H1 (cell line): Measurements from ENCODE around the gene SEMA4F. TPM values are rescaled to one million over a fixed set of nuclear protein-coding genes. Genes with fewer than 3 reads are reported as not detected.

Experiments
- CTCF ChIA-PET: fragments of 300-600 bp; sonication (Branson Sonifier 250); formaldehyde crosslinking; loops from one replicate; lab custom pipeline; 2021; ENCODE audit not compliant: partially characterized antibody; lab: Charles Lee
- POLR2A ChIA-PET: fragments of 300-600 bp; sonication (Branson Sonifier 250); formaldehyde crosslinking; loops from one replicate; lab custom pipeline; 2021; ENCODE audit warnings: inconsistent platforms; ENCODE audit not compliant: partially characterized antibody; lab: Charles Lee
- DNase-seq, 2 experiments: peaks; one replicate each; pipeline versions ENCODE4 v3.0.0 to v3.0.0-alpha.2; 2010 to 2022; ENCODE audit warnings: low spot score in 2 of 2, low read depth in 1 of 2, mixed read lengths in 1 of 2
- FAIRE-seq: peaks from 2 replicates; lab custom pipeline; 2011; peaks lifted over from hg19 to GRCh38; lab: Jason Lieb, UNC
- H2AFZ ChIP-seq: 2 replicates; pipeline ENCODE4 v1.8.1; 2012; ENCODE audit warnings: low read length, inconsistent platforms
- H2AK5ac ChIP-seq: 2 replicates; pipeline ENCODE4 v1.6.1; 2013; ENCODE audit warnings: low read depth, low read length
- H2BK120ac ChIP-seq: replicated peaks from 2 replicates; pipeline ENCODE3; 2013; ENCODE audit warnings: low read depth, low read length, inconsistent platforms
- H2BK12ac ChIP-seq: 2 replicates; pipeline ENCODE4 v1.6.1; 2013; ENCODE audit warnings: low read depth, low read length
- H2BK15ac ChIP-seq: 2 replicates; pipeline ENCODE4 v1.6.1; 2013; ENCODE audit warnings: low read length
- H2BK20ac ChIP-seq: 2 replicates; pipeline ENCODE4 v1.6.1; 2013; ENCODE audit warnings: low read length
- H2BK5ac ChIP-seq: 2 replicates; pipeline ENCODE4 v1.6.1; 2013; ENCODE audit warnings: low read depth, low read length
- H3K14ac ChIP-seq: 2 replicates; pipeline ENCODE4 v1.6.1; 2013; ENCODE audit warnings: inconsistent platforms; ENCODE audit not compliant: insufficient read length
- H3K18ac ChIP-seq: 2 replicates; pipeline ENCODE4 v1.6.1; 2013; ENCODE audit warnings: low read length; ENCODE audit errors: extremely low read depth
- H3K23ac ChIP-seq: 2 replicates; pipeline ENCODE4 v1.6.1; 2013; ENCODE audit warnings: inconsistent platforms; ENCODE audit not compliant: insufficient read length
- H3K23me2 ChIP-seq: 2 replicates; pipeline ENCODE4 v1.6.1; 2013; ENCODE audit warnings: low read depth, low read length
- H3K27ac ChIP-seq: 2 replicates; pipeline ENCODE4 v1.6.1; 2011; ENCODE audit warnings: low read depth, low read length, inconsistent platforms
- H3K27me3 ChIP-seq, 4 experiments: replicated peaks in 1 of 4; 1 replicate in 1 of 4; 2 replicates in 3 of 4; pipeline versions ENCODE4 v1.6.1 to v1.8.1; 2011 to 2013; ENCODE audit warnings: low read length in 3 of 4, mild to moderate bottlenecking in 3 of 4, inconsistent platforms in 2 of 4, mixed read lengths in 2 of 4, moderate library complexity in 1 of 4; ENCODE audit not compliant: control insufficient read depth in 3 of 4, insufficient read depth in 3 of 4; ENCODE audit errors: extremely low read depth in 1 of 4
- H3K36me3 ChIP-seq, 4 experiments: 2 replicates each; pipeline versions ENCODE4 v1.6.1 to v1.8.1; 2011 to 2013; ENCODE audit warnings: mild to moderate bottlenecking in 4 of 4, low read length in 3 of 4, moderate library complexity in 2 of 4, control low read depth in 1 of 4, inconsistent platforms in 1 of 4; ENCODE audit not compliant: insufficient read depth in 4 of 4, control insufficient read depth in 2 of 4
- H3K4ac ChIP-seq: replicated peaks from 2 replicates; pipeline ENCODE3; 2013; ENCODE audit warnings: low read length, low read depth, mixed read lengths, inconsistent platforms; ENCODE audit not compliant: insufficient read length
- H3K4me1 ChIP-seq, 4 experiments: replicated peaks in 1 of 4; 1 replicate in 1 of 4; 2 replicates in 3 of 4; pipeline versions ENCODE4 v1.6.1 to v1.8.1; 2011 to 2013; ENCODE audit warnings: low read length in 3 of 4, inconsistent platforms in 2 of 4, mixed read lengths in 1 of 4; ENCODE audit not compliant: insufficient read depth in 4 of 4, control insufficient read depth in 3 of 4
- H3K4me2 ChIP-seq, 2 experiments: 2 replicates each; pipeline versions ENCODE4 v1.6.1 to v1.8.1; 2011 to 2013; ENCODE audit warnings: low read depth in 2 of 2, low read length in 2 of 2, control low read depth in 1 of 2, inconsistent platforms in 1 of 2, mild to moderate bottlenecking in 1 of 2; ENCODE audit not compliant: insufficient read depth in 1 of 2
- H3K4me3 ChIP-seq, 4 experiments: fragments of 200-600, 300-600 bp in 1 of 4; sonication (generic), shearing (Covaris generic), sonication (Bioruptor Twin) in 1 of 4; 2 replicates each; pipeline versions ENCODE4 v1.5.1 to v1.8.1; 2011 to 2016; ENCODE audit warnings: low read length in 4 of 4, low read depth in 3 of 4, control low read depth in 2 of 4, inconsistent platforms in 2 of 4, mild to moderate bottlenecking in 2 of 4, mixed read lengths in 1 of 4, moderate library complexity in 1 of 4; ENCODE audit not compliant: insufficient read depth in 2 of 4; ENCODE audit errors: extremely low read depth in 1 of 4
- H3K56ac ChIP-seq: replicated peaks from 2 replicates; pipeline ENCODE3; 2013; ENCODE audit warnings: low read depth, mild to moderate bottlenecking, mixed read lengths, low read length, inconsistent platforms; ENCODE audit not compliant: insufficient read length
- H3K79me1 ChIP-seq: 2 replicates; pipeline ENCODE4 v1.6.1; 2013; ENCODE audit warnings: low read depth, low read length, control low read depth
- H3K79me2 ChIP-seq, 2 experiments: 2 replicates each; pipeline versions ENCODE4 v1.6.1 to v1.8.1; 2012 to 2013; ENCODE audit warnings: low read length in 2 of 2, mild to moderate bottlenecking in 2 of 2, inconsistent platforms in 1 of 2; ENCODE audit not compliant: insufficient read depth in 2 of 2, control insufficient read depth in 1 of 2
- H3K9ac ChIP-seq, 4 experiments: replicated peaks in 1 of 4; 1 replicate in 1 of 4; 2 replicates in 3 of 4; pipeline versions ENCODE4 v1.6.1 to v1.8.1; 2011 to 2013; ENCODE audit warnings: low read depth in 3 of 4, low read length in 3 of 4, control low read depth in 2 of 4, mild to moderate bottlenecking in 2 of 4, moderate library complexity in 2 of 4, inconsistent platforms in 1 of 4; ENCODE audit errors: extremely low read depth in 1 of 4
- H3K9me3 ChIP-seq, 2 experiments: 2 replicates each; pipeline versions ENCODE4 v1.6.1 to v1.8.1; 2012 to 2013; ENCODE audit warnings: mild to moderate bottlenecking in 2 of 2, moderate library complexity in 2 of 2, control low read depth in 1 of 2, inconsistent platforms in 1 of 2, low read depth in 1 of 2, low read length in 1 of 2, mixed read lengths in 1 of 2; ENCODE audit not compliant: insufficient read depth in 2 of 2
- H4K20me1 ChIP-seq, 2 experiments: replicated peaks in 1 of 2; 2 replicates each; pipeline versions ENCODE3 to v1.8.1; 2011 to 2013; ENCODE audit warnings: inconsistent platforms in 2 of 2, low read length in 2 of 2, mild to moderate bottlenecking in 1 of 2; ENCODE audit not compliant: insufficient read depth in 2 of 2, control insufficient read depth in 1 of 2
- H4K5ac ChIP-seq: 2 replicates; pipeline ENCODE4 v1.6.1; 2013; ENCODE audit warnings: low read length, low read depth, mixed read lengths, inconsistent platforms; ENCODE audit not compliant: insufficient read length
- H4K8ac ChIP-seq: 2 replicates; pipeline ENCODE4 v1.8.0; 2013; ENCODE audit warnings: mild to moderate bottlenecking, moderate library complexity, low read length, inconsistent platforms; ENCODE audit not compliant: insufficient read depth; ENCODE audit errors: extremely low read depth
- H4K91ac ChIP-seq: replicated peaks from 2 replicates; pipeline ENCODE3; 2013; ENCODE audit warnings: low read length, mixed read lengths, inconsistent platforms; ENCODE audit not compliant: insufficient read length
- CHD2 ChIP-seq: IDR thresholded peaks from 2 replicates; pipeline ENCODE4 v1.6.1; 2012; ENCODE audit warnings: low read length, improper control_type of control experiment
- EGR1 ChIP-seq: IDR thresholded peaks from 2 replicates; pipeline ENCODE4 v1.6.1; 2011; ENCODE audit warnings: low read depth, low read length, borderline replicate concordance
- FOSL1 ChIP-seq: IDR thresholded peaks from 2 replicates; pipeline ENCODE4 v1.6.1; 2011; ENCODE audit warnings: mild to moderate bottlenecking, low read depth, low read length, moderate library complexity; ENCODE audit not compliant: insufficient read depth
- JUND ChIP-seq: IDR thresholded peaks from 2 replicates; pipeline ENCODE4 v1.6.1; 2011; ENCODE audit warnings: mild to moderate bottlenecking, improper control_type of control experiment, low read length
- KDM1A ChIP-seq: fragments of 200-600, 300-600 bp; sonication (generic); IDR thresholded peaks from 2 replicates; pipeline ENCODE4 v1.7.1; 2016; ENCODE audit warnings: mild to moderate bottlenecking, low read length, borderline replicate concordance
- NANOG ChIP-seq: IDR thresholded peaks from 2 replicates; pipeline ENCODE4 v1.6.1; 2011; ENCODE audit warnings: low read length, low read depth, mild to moderate bottlenecking, inconsistent platforms; ENCODE audit not compliant: insufficient read depth, poor library complexity, severe bottlenecking
- RAD21 ChIP-seq, 2 experiments: IDR thresholded peaks in 1 of 2; conservative IDR thresholded peaks in 1 of 2; 2 replicates each; pipeline ENCODE4 v1.6.1; 2011; ENCODE audit warnings: low read depth in 2 of 2, low read length in 2 of 2, improper control_type of control experiment in 1 of 2, inconsistent platforms in 1 of 2, mild to moderate bottlenecking in 1 of 2, moderate library complexity in 1 of 2
- SIRT6 ChIP-seq: IDR thresholded peaks from one replicate; pipeline ENCODE4 v1.7.1; 2012; ENCODE audit warnings: low read length, inconsistent platforms
- TAF7 ChIP-seq: optimal IDR thresholded peaks from 2 replicates; pipeline ENCODE3; 2011; ENCODE audit warnings: low read depth, mild to moderate bottlenecking, inconsistent platforms, low read length, moderate library complexity, borderline replicate concordance
- TEAD4 ChIP-seq: IDR thresholded peaks from 2 replicates; pipeline ENCODE4 v1.6.1; 2012; ENCODE audit warnings: low read depth, low read length, inconsistent platforms, mixed read lengths
- USF2 ChIP-seq: IDR thresholded peaks from 2 replicates; pipeline ENCODE4 v1.6.1; 2011; ENCODE audit warnings: low read length, improper control_type of control experiment
- ZNF274 ChIP-seq: IDR thresholded peaks from 2 replicates; pipeline ENCODE4 v1.7.0; 2012; ENCODE audit warnings: low read length, borderline replicate concordance; ENCODE audit errors: extremely low read depth
- WGBS, 2 experiments: shearing (Covaris generic) in 1 of 2; methylation state at CpG; one replicate each; pipeline versions ENCODE4 v1.1.6 to v1.1.7; 2013 to 2015; ENCODE audit warnings: low lambda C conversion rate in 2 of 2, mixed read lengths in 2 of 2, inconsistent platforms in 1 of 2, low coverage in 1 of 2, missing lambda C conversion rate in 1 of 2; ENCODE audit not compliant: insufficient replicate concordance in 2 of 2, insufficient coverage in 1 of 2, insufficient read length in 1 of 2; ENCODE audit errors: extremely low coverage in 1 of 2, missing lambda C conversion rate in 1 of 2; 5-methylcytosine and 5-hydroxymethylcytosine counted together
- polyA plus RNA-seq, 7 experiments: library from polyadenylated mRNA; depleted of rRNA in 3 of 7; stranded (reverse) in 5 of 7; unstranded in 2 of 7; fragments of >200 nt in 5 of 7; fragments of 200-250 nt in 2 of 7; gene quantifications; 1 replicate in 5 of 7; 2 replicates in 1 of 7; 4 replicates in 1 of 7; pipeline versions ENCODE4 v1.2.1 to v1.2.3, GENCODE V29; 2011 to 2013; ENCODE audit warnings: missing spikeins in 2 of 7, mixed read lengths in 2 of 7
- total RNA-seq: library from RNA; stranded (reverse); fragmentation: NEBNext Ultra II Directional; extraction: Animal tissue kit (Norgen Biotek cat#: 25700); gene quantifications from 2 replicates; pipeline ENCODE4 v1.2.1, GENCODE V29; 2021

The SEMA4F gene
- total and polyA plus RNA-seq, 2 of the 8 experiments (the other 6 are each of a cell fraction or from before 2014, with no cell fraction given), result 3.3 to 3.4 TPM

- DNase-seq (no peak), FAIRE-seq (no peak)
- Histone ChIP-seq H3K4me2 (no peak overlapping the region), H3K23me2 (no peaks in the 10 kb centered on the region), H3K4me1 (no peaks in the 10 kb centered on the region; a peak in 2 of 7 replicates), H2AK5ac (no peak overlapping the region), H3K79me2 (no peaks in the 10 kb centered on the region), H3K18ac (no peak overlapping the region), H3K79me1 (no peaks in the 10 kb centered on the region), H4K20me1 (no peaks in the 10 kb centered on the region), H2BK15ac (no peak overlapping the region), H3K27ac (no peak overlapping the region), H2BK120ac (no peak overlapping the region), H4K5ac (no peak overlapping the region), H3K9me3 (no peaks in the 10 kb centered on the region), H3K4ac (no peak overlapping the region), H3K56ac (no peak overlapping the region), H3K14ac (no peak overlapping the region), H3K23ac (no peak overlapping the region), H2AFZ (no peak overlapping the region), H2BK12ac (no peak overlapping the region), H3K27me3 (no peaks in the 10 kb centered on the region), H4K8ac (no peak overlapping the region), H3K4me3 (no peak overlapping the region), H3K36me3 (no peaks in the 10 kb centered on the region), H2BK20ac (no peak overlapping the region), H4K91ac (no peak overlapping the region), H3K9ac (no peak overlapping the region), H2BK5ac (no peak overlapping the region)
- WGBS, 2 experiments, result 85% methylated on average over 4 of the region's 4 CpGs; no CpG with 5 or more reads in 1 of the 2 experiments
- CTCF ChIA-PET, result interaction anchor here (0.8 to 7.5 kb wide), 9 partner anchors 8 to 177 kb away, joined by 3 to 64 read pairs (median 5); no protein-coding TSS in a partner anchor
- POLR2A ChIA-PET, result no interaction called here
- TF ChIP-seq CHD2 (no peak), FOSL1 (no peak), NANOG (no peak), EGR1 (no peak), TAF7 (no peak), ZNF274 (no peak), KDM1A (no peak), USF2 (no peak), SIRT6 (no peak), RAD21 (IDR thresholded peaks at IDR 0.05 in 1 of 2, conservative IDR thresholded peaks at IDR 0.05 in 1 of 2; ENCODE audit: low read depth in 2 of 2, low read length in 2 of 2) (no peak), JUND (no peak), TEAD4 (no peak)
Measured at GRCh38 chr2:74702001-74702715, 48.1 kb downstream of the SEMA4F start.
